Measurements from ENCODE around the gene MRPL39.

DNA sequence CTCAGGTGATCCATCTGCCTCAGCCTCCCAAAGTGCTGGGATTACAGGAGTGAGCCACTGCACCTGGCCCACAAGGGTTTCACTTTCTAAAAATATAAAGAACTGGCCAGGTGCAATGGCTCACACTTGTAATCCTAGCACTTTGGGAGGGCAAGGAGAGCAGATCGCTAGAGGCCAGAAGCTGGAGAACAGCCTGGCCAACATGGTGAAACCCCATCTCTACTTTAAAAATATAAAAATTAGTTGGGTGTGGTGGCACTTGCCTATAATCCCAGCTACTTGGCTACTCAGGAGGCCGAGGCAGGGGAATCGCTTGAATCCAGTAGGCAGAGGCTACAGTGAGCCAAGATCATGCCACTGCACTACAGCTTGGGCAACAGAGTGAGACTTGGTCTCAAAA is 25.7 kb downstream of the MRPL39 start:
- TF ChIP-seq CTCF (IDR thresholded peaks at IDR 0.05), result no peak
- no peak for TF ChIP-seq POLR2A (IDR thresholded peaks at IDR 0.05)
